Panc1 (cell line): Measurements from ENCODE around the gene PLCG2.

Source experiments
- CTCF ChIP-seq: fragments of 450-650 bp; IDR thresholded peaks from 2 replicates; pipeline ENCODE4 v1.5.1; 2017; ENCODE audit warnings: mild to moderate bottlenecking
- POLR2AphosphoS5 ChIP-seq: IDR thresholded peaks from 2 replicates; pipeline ENCODE4 v1.6.1; 2012; ENCODE audit warnings: mild to moderate bottlenecking, low read depth, low read length, moderate library complexity

GRCh38 chr16:81758376-81758775 is 20.7 kb upstream of the PLCG2 start:
- no peak for TF ChIP-seq CTCF
- no peak for TF ChIP-seq POLR2AphosphoS5
